Tibial artery (tissue), 4 donors: ENCODE results near the gene AVPI1.
"Not testable (repeated sequence)": the region's sequence is repeated elsewhere in the genome, so short reads cannot be mapped to it uniquely, and the experiment has no call there.

Experiments
- DNase-seq, 2 donors: peaks; one replicate each; pipeline ENCODE4 v3.0.0-alpha.2; 2019
- H3K27ac ChIP-seq, 2 donors: fragments of 200-600 bp; sonication (generic) in 1 of 2; 1 replicate in 1 of 2; 2 replicates in 1 of 2; pipeline ENCODE4 v1.5.1; 2018 to 2019; ENCODE audit warnings: mild to moderate bottlenecking in 1 of 2
- H3K27me3 ChIP-seq, 2 donors: fragments of 200-600 bp; sonication (generic) in 1 of 2; one replicate each; pipeline versions ENCODE4 v1.5.1 to v1.6.0; 2016 to 2019
- H3K36me3 ChIP-seq, 3 donors: fragments of 200-600 bp; sonication (generic) in 2 of 3; one replicate each; pipeline ENCODE4 v1.5.1; 2016 to 2019; ENCODE audit warnings: mild to moderate bottlenecking in 2 of 3
- H3K4me1 ChIP-seq, 4 donors: fragments of 200-600 bp; sonication (generic) in 2 of 4; 1 replicate in 3 of 4; 2 replicates in 1 of 4; pipeline ENCODE4 v1.5.1; 2016 to 2019
- H3K4me3 ChIP-seq, 2 donors: fragments of 200-600 bp; sonication (generic) in 1 of 2; 1 replicate in 1 of 2; 2 replicates in 1 of 2; pipeline ENCODE4 v1.5.1; 2018 to 2019; ENCODE audit warnings: mild to moderate bottlenecking in 2 of 2
- H3K9me3 ChIP-seq, 3 donors: fragments of 200-600 bp; sonication (generic) in 1 of 3; one replicate each; pipeline ENCODE4 v1.5.1; 2016 to 2019
- intact Hi-C: fragments of 100-400 bp; cut with DNase I; formaldehyde crosslinking; loops from one replicate; pipeline ENCODE4 v1.15.0; 2023; ENCODE audit warnings: low total_unique reads
- TF ChIP-seq, protein P1 (sequence below), 2 experiments: fragments of 200-600 bp in 1 of 2; fragments of 450-650 bp in 1 of 2; IDR thresholded peaks; one replicate each; pipeline ENCODE4 v1.5.1; 2017 to 2019; ENCODE audit warnings: antibody characterized with exemption in 2 of 2, mild to moderate bottlenecking in 1 of 2, moderate library complexity in 1 of 2

Gene AVPI1

GRCh38 chr10:97648562-97649404, 38.3 kb downstream of the AVPI1 start:
- peaks cover 0 to 24% (median 2%) of the 10 kb centered on the region in 4 donors for H3K4me1 ChIP-seq
- intact Hi-C loops, result no loop called here
- H3K9me3 ChIP-seq, result no peaks in the 10 kb centered on the region
- TF ChIP-seq, protein P1, sequence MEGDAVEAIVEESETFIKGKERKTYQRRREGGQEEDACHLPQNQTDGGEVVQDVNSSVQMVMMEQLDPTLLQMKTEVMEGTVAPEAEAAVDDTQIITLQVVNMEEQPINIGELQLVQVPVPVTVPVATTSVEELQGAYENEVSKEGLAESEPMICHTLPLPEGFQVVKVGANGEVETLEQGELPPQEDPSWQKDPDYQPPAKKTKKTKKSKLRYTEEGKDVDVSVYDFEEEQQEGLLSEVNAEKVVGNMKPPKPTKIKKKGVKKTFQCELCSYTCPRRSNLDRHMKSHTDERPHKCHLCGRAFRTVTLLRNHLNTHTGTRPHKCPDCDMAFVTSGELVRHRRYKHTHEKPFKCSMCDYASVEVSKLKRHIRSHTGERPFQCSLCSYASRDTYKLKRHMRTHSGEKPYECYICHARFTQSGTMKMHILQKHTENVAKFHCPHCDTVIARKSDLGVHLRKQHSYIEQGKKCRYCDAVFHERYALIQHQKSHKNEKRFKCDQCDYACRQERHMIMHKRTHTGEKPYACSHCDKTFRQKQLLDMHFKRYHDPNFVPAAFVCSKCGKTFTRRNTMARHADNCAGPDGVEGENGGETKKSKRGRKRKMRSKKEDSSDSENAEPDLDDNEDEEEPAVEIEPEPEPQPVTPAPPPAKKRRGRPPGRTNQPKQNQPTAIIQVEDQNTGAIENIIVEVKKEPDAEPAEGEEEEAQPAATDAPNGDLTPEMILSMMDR (IDR thresholded peaks at IDR 0.05), result no peak
- peak in 1 of 2 donors; percentile 58 for DNase-seq
- peaks cover 23 to 52% (median 42%) of the 10 kb centered on the region in 3 donors for H3K36me3 ChIP-seq
- H3K27ac ChIP-seq, result peak overlapping the region; percentile 43 to 55
- H3K27me3 ChIP-seq, result no peaks in the 10 kb centered on the region
- no peak overlapping the region for H3K4me3 ChIP-seq

DNA sequence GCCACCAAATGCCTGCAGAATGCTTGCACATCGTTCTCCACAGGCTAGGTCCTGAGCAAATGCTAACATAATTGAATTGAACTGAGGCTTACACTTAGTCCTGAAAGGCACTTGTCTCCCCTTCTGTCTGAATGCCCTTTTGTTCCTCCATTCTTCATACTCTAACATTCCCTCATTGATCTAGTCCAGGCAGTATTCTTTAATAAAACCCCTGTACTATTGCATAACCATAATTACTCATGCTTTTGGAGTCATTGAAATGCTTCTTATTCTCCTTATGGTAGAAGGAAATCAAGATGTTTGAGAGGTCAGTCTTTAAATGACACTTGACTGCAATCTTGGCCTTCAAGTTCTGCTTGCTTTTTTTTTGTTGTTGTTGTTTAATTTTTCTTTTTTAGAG, 39.5 kb downstream of the AVPI1 start:
- intact Hi-C loops, result no loop called here
- no peak overlapping the region for H3K4me3 ChIP-seq
- peaks cover 0 to 30% (median 7%) of the 10 kb centered on the region in 4 donors for H3K4me1 ChIP-seq
- no peak overlapping the region for H3K27ac ChIP-seq
- peaks cover 19 to 39% (median 37%) of the 10 kb centered on the region in 3 donors for H3K36me3 ChIP-seq
- TF ChIP-seq, protein P1 (IDR thresholded peaks at IDR 0.05), result no peak
- H3K9me3 ChIP-seq, result no peaks in the 10 kb centered on the region
- DNase-seq, result no peak
- no peaks in the 10 kb centered on the region for H3K27me3 ChIP-seq

GRCh38 chr10:97644936-97645335, 42.1 kb downstream of the AVPI1 start:
- intact Hi-C loops, result no loop called here
- Histone ChIP-seq H3K4me1 (peaks cover 0 to 41% (median 18%) of the 10 kb centered on the region in 4 donors), H3K27ac (no peak overlapping the region), H3K9me3 (no peaks in the 10 kb centered on the region), H3K4me3 (no peak overlapping the region), H3K36me3 (peaks cover 0 to 20% (median 17%) of the 10 kb centered on the region in 3 donors), H3K27me3 (no peaks in the 10 kb centered on the region)
- TF ChIP-seq, protein P1 (IDR thresholded peaks at IDR 0.05), result no peak
- DNase-seq, result no peak

GRCh38 chr10:97643441-97643985, 43.5 kb downstream of the AVPI1 start:
- H3K27me3 ChIP-seq, result no peaks in the 10 kb centered on the region
- H3K4me1 ChIP-seq, result peaks cover 0 to 27% (median 18%) of the 10 kb centered on the region in 4 donors
- H3K27ac ChIP-seq, result no peak overlapping the region
- intact Hi-C loops, result no loop called here
- DNase-seq, result no peak
- H3K36me3 ChIP-seq, result peaks cover 0 to 20% (median 17%) of the 10 kb centered on the region in 3 donors
- TF ChIP-seq, protein P1 (IDR thresholded peaks at IDR 0.05), result no peak
- no peak overlapping the region for H3K4me3 ChIP-seq
- H3K9me3 ChIP-seq, result no peaks in the 10 kb centered on the region

DNA sequence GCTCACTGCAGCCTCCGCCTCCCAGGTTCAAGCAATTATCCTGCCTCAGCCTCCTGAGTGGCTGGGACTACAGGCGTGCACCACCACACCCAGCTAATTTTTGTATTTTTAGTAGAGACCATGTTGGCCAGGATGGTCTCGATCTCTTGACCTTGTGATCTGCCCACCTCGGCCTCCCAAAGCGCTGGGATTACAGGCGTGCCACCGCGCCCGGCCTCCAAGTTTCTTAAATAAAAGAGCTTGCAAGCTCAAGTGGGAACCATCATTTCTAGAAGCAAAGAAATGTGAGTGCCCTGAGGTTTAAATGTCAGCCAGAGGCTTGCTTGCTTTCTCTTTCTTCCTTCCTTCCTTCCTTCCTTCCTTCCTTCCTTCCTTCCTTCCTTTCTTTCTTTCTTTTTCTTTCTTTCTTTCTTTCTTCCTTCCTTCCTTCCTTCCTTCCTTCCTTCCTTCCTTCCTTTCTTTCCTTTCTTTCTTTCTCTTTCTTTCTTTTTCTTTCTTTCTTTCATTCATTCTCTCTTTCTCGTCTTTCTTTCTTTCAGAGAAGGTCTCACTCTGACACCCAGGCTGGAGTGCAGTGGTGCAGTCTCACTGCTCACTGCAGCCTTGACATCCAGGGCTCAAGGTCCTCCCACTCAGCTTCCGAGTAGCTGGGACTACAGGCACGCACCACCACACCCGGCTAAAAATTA, 44.4 kb downstream of the AVPI1 start:
- not testable (repeated sequence) for H3K27me3 ChIP-seq, DNase-seq

More for the DNA sequence above, 44.4 kb downstream of the AVPI1 start:
- Histone ChIP-seq H3K4me1 (peaks cover 0 to 23% (median 14%) of the 10 kb centered on the region in 4 donors), H3K36me3 (peaks cover 0 to 20% (median 17%) of the 10 kb centered on the region in 3 donors)
- H3K4me3 ChIP-seq, H3K9me3 ChIP-seq, H3K27ac ChIP-seq, intact Hi-C loops: not testable (repeated sequence)
